GM19463 (cell line): Measurements from ENCODE around the gene AADAC.
"Not testable (repeated sequence)": the region's sequence is repeated elsewhere in the genome, so short reads cannot be mapped to it uniquely, and the experiment has no call there.

Experiments
- ATAC-seq: cut with Tn5 transposase; IDR thresholded peaks from one replicate; pipeline ENCODE4 v1.9.1; 2021; ENCODE audit warnings: mild to moderate bottlenecking, moderate library complexity; ENCODE audit not compliant: unreplicated experiment

The AADAC gene

GRCh38 chr3:151813799-151814198 is at the start of gene AADAC:
AADAC (plus strand) TSS chr3:151814116; CDS start chr3:151814163, 47 bp downstream.
- ATAC-seq: no peak

GRCh38 chr3:151764699-151765098 is 49.2 kb upstream of the AADAC start:
- ATAC-seq: not testable (repeated sequence)

GRCh38 chr3:151765685-151766084 is 48.2 kb upstream of the AADAC start:
- ATAC-seq: no peak

GRCh38 chr3:151766454-151766853 is 47.5 kb upstream of the AADAC start:
- ATAC-seq: no peak

- no peak for ATAC-seq
These were observed 45.5 kb upstream of the AADAC start for GRCh38 chr3:151768393-151768930.

- ATAC-seq: no peak
These were observed 44.7 kb upstream of the AADAC start for GRCh38 chr3:151769175-151769574.

GRCh38 chr3:151770956-151771355 is 43.0 kb upstream of the AADAC start:
- ATAC-seq: no peak

GRCh38 chr3:151772825-151773480 is 41.0 kb upstream of the AADAC start:
- ATAC-seq: no peak

- ATAC-seq: no peak
These were observed 39.7 kb upstream of the AADAC start for GRCh38 chr3:151774235-151774634.

GRCh38 chr3:151774910-151775309 is 39.0 kb upstream of the AADAC start:
- no peak for ATAC-seq

GRCh38 chr3:151775314-151776258 is 38.3 kb upstream of the AADAC start:
- no peak for ATAC-seq

GRCh38 chr3:151776259-151776740 is 37.6 kb upstream of the AADAC start:
- no peak for ATAC-seq

- no peak for ATAC-seq
These were observed 36.0 kb upstream of the AADAC start for GRCh38 chr3:151777880-151778279.

- ATAC-seq: no peak
These were observed 26.3 kb upstream of the AADAC start for GRCh38 chr3:151787626-151788025.

- ATAC-seq: no peak
These were observed 25.5 kb upstream of the AADAC start for GRCh38 chr3:151788401-151788800.

GRCh38 chr3:151789853-151790463 is 24.0 kb upstream of the AADAC start:
- ATAC-seq: no peak

GRCh38 chr3:151790763-151791162 is 23.2 kb upstream of the AADAC start:
- not testable (repeated sequence) for ATAC-seq

- ATAC-seq: no peak
These were observed 21.5 kb upstream of the AADAC start for GRCh38 chr3:151792411-151792810.

- ATAC-seq: no peak
These were observed 20.3 kb upstream of the AADAC start for GRCh38 chr3:151793636-151794035.

GRCh38 chr3:151794080-151794479 is 19.8 kb upstream of the AADAC start:
- ATAC-seq: no peak

- ATAC-seq: no peak
These were observed 18.6 kb upstream of the AADAC start for GRCh38 chr3:151795276-151795675.
